CD4-positive, alpha-beta T cell (primary cell): ENCODE data around the gene CNFN. TPM values are rescaled to one million over a fixed set of nuclear protein-coding genes. Genes with fewer than 3 reads are reported as not detected.

Source experiments
- ATAC-seq: fragments of 200-7000 bp; cut with Tn5 transposase; one replicate; pipeline ENCODE4 v1.10.0; 2022; ENCODE audit warnings: mild to moderate bottlenecking; ENCODE audit not compliant: poor library complexity
- CTCF ChIA-PET: fragments of 350-600 bp; sonication (Branson Sonifier 250); formaldehyde crosslinking; loops from one replicate; lab custom pipeline; 2021; ENCODE audit warnings: antibody characterized with exemption, inconsistent platforms; lab: Charles Lee
- POLR2A ChIA-PET: fragments of 350-600 bp; sonication (Branson Sonifier 250); formaldehyde crosslinking; loops from one replicate; lab custom pipeline; 2021; ENCODE audit warnings: antibody characterized with exemption, inconsistent platforms; lab: Charles Lee
- DNase-seq, 14 experiments: peaks; one replicate each; pipeline ENCODE4 v3.0.0-alpha.2; 2013 to 2020; ENCODE audit warnings: mixed read lengths in 2 of 14
- H3K27ac ChIP-seq, 2 donors: one replicate each; pipeline versions ENCODE4 v1.5.1 to v1.7.0; 2013; ENCODE audit warnings: low read length in 2 of 2, low read depth in 1 of 2, mild to moderate bottlenecking in 1 of 2
- H3K27me3 ChIP-seq, 2 experiments: 1 replicate in 1 of 2; 2 replicates in 1 of 2; pipeline versions ENCODE4 v1.6.1 to v1.7.0; 2013; ENCODE audit warnings: low read length in 2 of 2, control low read depth in 1 of 2, mild to moderate bottlenecking in 1 of 2, moderate library complexity in 1 of 2; ENCODE audit not compliant: insufficient read depth in 2 of 2, control insufficient read depth in 1 of 2
- H3K36me3 ChIP-seq: one replicate; pipeline ENCODE4 v1.6.1; 2013; ENCODE audit warnings: low read length, control low read depth; ENCODE audit not compliant: insufficient read depth
- H3K4me1 ChIP-seq: one replicate; pipeline ENCODE4 v1.6.1; 2013; ENCODE audit warnings: low read length, control low read depth; ENCODE audit not compliant: insufficient read depth
- H3K4me3 ChIP-seq: one replicate; pipeline ENCODE4 v1.5.1; 2013; ENCODE audit warnings: mild to moderate bottlenecking, low read length, moderate library complexity
- H3K9me3 ChIP-seq, 2 experiments: 1 replicate in 1 of 2; 2 replicates in 1 of 2; pipeline versions ENCODE4 v1.6.1 to v1.7.0; 2013; ENCODE audit warnings: low read length in 2 of 2, mild to moderate bottlenecking in 2 of 2, control low read depth in 1 of 2, moderate library complexity in 1 of 2; ENCODE audit not compliant: control insufficient read depth in 1 of 2, insufficient read depth in 1 of 2
- H3K27ac Mint-ChIP-seq: one replicate; pipeline ENCODE4 v1.8.0; 2020; ENCODE audit warnings: mixed read lengths
- H3K27me3 Mint-ChIP-seq: one replicate; pipeline ENCODE4 v1.8.0; 2021; ENCODE audit warnings: mixed read lengths
- H3K36me3 Mint-ChIP-seq: one replicate; pipeline ENCODE4 v1.8.0; 2021; ENCODE audit warnings: low read depth, mixed read lengths
- H3K4me1 Mint-ChIP-seq: one replicate; pipeline ENCODE4 v1.8.0; 2021; ENCODE audit warnings: low read depth, mixed read lengths
- H3K4me3 Mint-ChIP-seq: one replicate; pipeline ENCODE4 v1.8.0; 2020; ENCODE audit warnings: mild to moderate bottlenecking, mixed read lengths
- H3K9me3 Mint-ChIP-seq: one replicate; pipeline ENCODE4 v1.8.0; 2020; ENCODE audit warnings: mixed read lengths
- intact Hi-C, 2 experiments: fragments of 100-400 bp; cut with DNase I in 1 of 2; cut with micrococcal nuclease in 1 of 2; formaldehyde crosslinking; loops; one replicate each; pipeline versions ENCODE4 v1.15.1 to v1.9.0; 2023 to 2025; cut with DNase I, micrococcal nuclease
- total RNA-seq, 174 experiments: library from RNA in 2 of 174; stranded (reverse) in 2 of 174; gene quantifications; one replicate each; pipeline ENCODE4 v1.2.3 and lab custom pipeline; 2021 to 2026
- TF ChIP-seq, protein P1 (sequence below): fragments of 200-600 bp; IDR thresholded peaks from one replicate; pipeline ENCODE4 v1.8.0; 2022; ENCODE audit warnings: antibody characterized with exemption, mild to moderate bottlenecking

Gene CNFN
- total RNA-seq, 2 experiments from 2014 or later: not detected

DNA sequence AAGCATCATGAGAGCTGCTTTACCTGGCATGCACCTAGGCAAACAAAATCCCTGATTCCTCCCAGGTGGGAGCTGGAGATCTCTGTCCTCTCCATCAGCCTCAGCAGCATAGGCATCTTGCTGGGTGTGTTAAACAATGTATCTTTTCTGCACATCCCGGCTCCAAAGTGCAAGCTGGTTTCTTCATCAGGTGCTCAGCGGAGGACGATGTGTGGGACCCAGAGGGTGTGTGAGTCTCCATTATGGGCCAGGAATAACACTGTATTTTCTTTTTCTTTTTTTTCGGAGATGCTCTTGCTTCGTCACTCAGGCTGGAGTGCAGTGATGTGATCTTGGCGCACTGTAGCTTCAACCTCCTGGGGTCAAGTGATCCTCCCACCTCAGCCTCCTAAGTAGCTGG lies 9.9 kb downstream of the CNFN start:
- TF ChIP-seq, protein P1, sequence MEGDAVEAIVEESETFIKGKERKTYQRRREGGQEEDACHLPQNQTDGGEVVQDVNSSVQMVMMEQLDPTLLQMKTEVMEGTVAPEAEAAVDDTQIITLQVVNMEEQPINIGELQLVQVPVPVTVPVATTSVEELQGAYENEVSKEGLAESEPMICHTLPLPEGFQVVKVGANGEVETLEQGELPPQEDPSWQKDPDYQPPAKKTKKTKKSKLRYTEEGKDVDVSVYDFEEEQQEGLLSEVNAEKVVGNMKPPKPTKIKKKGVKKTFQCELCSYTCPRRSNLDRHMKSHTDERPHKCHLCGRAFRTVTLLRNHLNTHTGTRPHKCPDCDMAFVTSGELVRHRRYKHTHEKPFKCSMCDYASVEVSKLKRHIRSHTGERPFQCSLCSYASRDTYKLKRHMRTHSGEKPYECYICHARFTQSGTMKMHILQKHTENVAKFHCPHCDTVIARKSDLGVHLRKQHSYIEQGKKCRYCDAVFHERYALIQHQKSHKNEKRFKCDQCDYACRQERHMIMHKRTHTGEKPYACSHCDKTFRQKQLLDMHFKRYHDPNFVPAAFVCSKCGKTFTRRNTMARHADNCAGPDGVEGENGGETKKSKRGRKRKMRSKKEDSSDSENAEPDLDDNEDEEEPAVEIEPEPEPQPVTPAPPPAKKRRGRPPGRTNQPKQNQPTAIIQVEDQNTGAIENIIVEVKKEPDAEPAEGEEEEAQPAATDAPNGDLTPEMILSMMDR: no peak
- no peaks in the 10 kb centered on the region for H3K4me1 Mint-ChIP-seq
- CTCF ChIA-PET: no interaction called here
- Histone ChIP-seq H3K27me3 (peaks cover 15 to 23% of the 10 kb centered on the region in 2 experiments), H3K36me3 (no peaks in the 10 kb centered on the region), H3K4me3 (no peak overlapping the region), H3K9me3 (peaks cover 0 to 7% of the 10 kb centered on the region in 2 experiments), H3K27ac (no peak overlapping the region), H3K4me1 (no peaks in the 10 kb centered on the region)
- intact Hi-C loops: no loop called here
- no peak for DNase-seq
- H3K27me3 Mint-ChIP-seq: peaks cover 26% of the 10 kb centered on the region
- H3K36me3 Mint-ChIP-seq: no peaks in the 10 kb centered on the region
- POLR2A ChIA-PET: no interaction called here
- H3K27ac Mint-ChIP-seq: no peak overlapping the region
- H3K4me3 Mint-ChIP-seq: no peak overlapping the region
- no peaks in the 10 kb centered on the region for H3K9me3 Mint-ChIP-seq
- no peak for ATAC-seq

DNA sequence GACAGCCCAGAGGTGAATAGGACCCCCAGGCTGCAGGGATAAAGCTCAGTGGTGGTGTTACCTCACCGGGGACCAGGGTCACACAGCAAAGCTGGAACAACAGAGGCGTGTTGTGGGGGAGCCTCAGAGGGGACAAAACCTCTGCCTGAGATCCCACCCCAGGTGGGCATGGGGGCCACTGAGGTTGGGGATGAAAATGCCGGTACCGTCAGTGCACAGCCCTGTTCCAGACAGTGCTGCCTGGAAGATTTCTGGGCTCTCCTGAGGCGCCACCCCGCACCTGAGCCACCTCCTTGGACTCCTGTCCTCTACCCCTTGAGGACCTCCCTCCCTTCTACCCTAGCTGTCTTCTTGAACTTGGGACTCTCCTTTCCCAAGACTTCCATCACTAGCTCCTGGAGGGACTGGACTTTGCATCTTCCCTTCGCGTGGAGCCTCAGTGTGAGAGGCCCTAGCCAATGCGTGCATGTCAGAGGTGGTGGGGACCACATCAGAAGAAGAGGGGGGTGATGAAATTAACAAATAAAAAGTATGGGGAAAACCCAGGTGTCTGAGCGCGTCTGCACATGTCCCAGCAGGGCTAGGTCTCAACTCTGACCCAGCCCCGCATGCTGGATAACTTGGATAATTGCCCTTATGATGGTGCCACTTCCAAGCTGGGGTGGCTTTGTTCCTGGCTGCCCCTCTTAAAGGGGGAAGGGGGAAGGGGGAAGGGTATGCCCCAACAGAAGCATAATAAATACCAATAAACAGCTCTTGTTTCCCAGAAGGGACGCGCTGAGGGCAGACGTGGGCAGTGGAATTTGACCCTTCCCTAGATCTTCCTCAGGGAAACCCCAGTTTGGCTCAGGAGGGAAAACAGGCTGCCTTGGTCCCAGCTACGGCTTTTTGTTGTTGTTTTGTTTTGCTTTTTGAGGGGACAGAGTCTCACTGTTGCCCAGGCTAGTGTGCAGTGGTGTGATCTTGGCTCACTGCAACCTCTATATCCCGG lies 11.6 kb downstream of the CNFN start:
- ATAC-seq: no peak
- peaks cover 15 to 20% of the 10 kb centered on the region in 2 experiments for H3K27me3 ChIP-seq

DNA sequence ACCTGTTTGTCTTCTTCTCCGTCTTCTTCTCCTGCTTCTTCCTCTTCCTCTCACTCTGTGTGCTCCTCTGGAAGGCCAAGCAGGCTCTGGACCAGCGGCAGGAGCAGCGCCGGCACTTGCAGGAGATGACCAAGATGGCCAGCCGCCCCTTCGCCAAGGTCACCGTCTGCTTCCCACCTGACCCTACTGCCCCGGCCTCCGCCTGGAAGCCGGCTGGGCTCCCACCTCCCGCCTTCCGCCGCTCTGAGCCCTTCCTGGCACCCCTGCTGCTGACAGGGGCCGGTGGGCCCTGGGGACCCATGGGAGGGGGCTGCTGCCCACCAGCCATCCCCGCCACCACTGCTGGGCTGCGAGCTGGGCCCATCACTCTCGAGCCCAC lies 13.9 kb downstream of the CNFN start:
- ATAC-seq: no peak
- Mint-ChIP-seq H3K27me3 (peaks cover 7% of the 10 kb centered on the region), H3K27ac (no peak overlapping the region), H3K36me3 (no peaks in the 10 kb centered on the region), H3K4me1 (no peaks in the 10 kb centered on the region), H3K9me3 (no peaks in the 10 kb centered on the region), H3K4me3 (no peak overlapping the region)
- TF ChIP-seq, protein P1: no peak
- intact Hi-C loops: no loop called here
- ChIA-PET POLR2A (no interaction called here), CTCF (no interaction called here)
- Histone ChIP-seq H3K9me3 (peaks cover 0 to 7% of the 10 kb centered on the region in 2 experiments), H3K4me1 (no peaks in the 10 kb centered on the region), H3K36me3 (no peaks in the 10 kb centered on the region), H3K4me3 (no peak overlapping the region), H3K27me3 (peaks cover 3 to 11% of the 10 kb centered on the region in 2 experiments), H3K27ac (no peak overlapping the region)
- no peak for DNase-seq

More for the DNA sequence above, 11.6 kb downstream of the CNFN start:
- H3K4me1 Mint-ChIP-seq: no peaks in the 10 kb centered on the region
- H3K27ac Mint-ChIP-seq: no peak overlapping the region
- no peaks in the 10 kb centered on the region for H3K4me1 ChIP-seq
- TF ChIP-seq, protein P1: no peak
- CTCF ChIA-PET: no interaction called here
- H3K9me3 Mint-ChIP-seq: no peaks in the 10 kb centered on the region
- H3K4me3 ChIP-seq: no peak overlapping the region
- no peak overlapping the region for H3K27ac ChIP-seq
- peaks cover 0 to 7% of the 10 kb centered on the region in 2 experiments for H3K9me3 ChIP-seq
- peaks cover 26% of the 10 kb centered on the region for H3K27me3 Mint-ChIP-seq
- POLR2A ChIA-PET: no interaction called here
- DNase-seq: no peak
- H3K4me3 Mint-ChIP-seq: no peak overlapping the region
- no peaks in the 10 kb centered on the region for H3K36me3 ChIP-seq
- no peaks in the 10 kb centered on the region for H3K36me3 Mint-ChIP-seq
- intact Hi-C loops: no loop called here
